HG03521 (cell line): ENCODE measurements around the gene VAV1.
"Not testable (repeated sequence)": the region's sequence is repeated elsewhere in the genome, so short reads cannot be mapped to it uniquely, and the experiment has no call there.

Experiments used
- ATAC-seq: cut with Tn5 transposase; IDR thresholded peaks from one replicate; pipeline ENCODE4 v1.9.1; 2021; ENCODE audit warnings: mild to moderate bottlenecking, moderate library complexity; ENCODE audit not compliant: unreplicated experiment

The VAV1 gene

DNA sequence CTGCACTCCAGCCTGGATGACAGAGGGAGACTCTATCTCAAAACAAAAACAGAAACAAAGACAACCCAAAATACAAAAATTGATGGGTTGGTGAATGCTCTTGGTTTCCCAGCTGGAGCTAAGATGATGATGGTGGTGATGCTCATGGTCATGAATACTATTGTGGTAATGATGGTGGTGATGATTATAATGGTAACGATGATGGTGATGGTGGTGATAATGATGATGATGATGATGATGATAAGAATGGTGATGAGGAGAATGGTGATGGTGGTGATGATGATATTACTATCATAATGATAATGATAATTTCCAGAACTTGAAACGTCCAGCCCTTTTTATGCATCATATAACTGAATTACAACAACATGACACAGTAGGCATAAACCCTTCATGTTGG lies 40.1 kb downstream of the VAV1 start:
- no peak for ATAC-seq

DNA sequence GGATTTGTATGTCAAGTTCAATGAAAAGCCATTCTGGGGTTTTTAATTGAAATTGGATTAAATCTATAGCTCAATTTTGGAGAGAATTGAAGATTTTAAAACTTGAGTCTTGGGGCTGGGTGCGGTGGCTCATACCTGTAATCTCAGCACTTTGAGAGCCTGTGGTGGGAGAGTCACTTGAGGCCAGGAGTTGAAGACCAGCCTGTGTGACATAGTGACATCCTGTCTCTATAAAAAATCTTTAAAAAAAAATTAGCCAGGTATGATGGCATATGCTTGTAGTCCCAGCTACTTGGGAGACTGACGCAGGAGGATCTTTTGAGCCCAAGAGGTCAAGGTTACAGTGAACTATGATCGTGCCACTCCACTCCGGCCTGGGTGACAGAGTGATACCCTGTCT lies 41.2 kb downstream of the VAV1 start:
- no peak for ATAC-seq

DNA sequence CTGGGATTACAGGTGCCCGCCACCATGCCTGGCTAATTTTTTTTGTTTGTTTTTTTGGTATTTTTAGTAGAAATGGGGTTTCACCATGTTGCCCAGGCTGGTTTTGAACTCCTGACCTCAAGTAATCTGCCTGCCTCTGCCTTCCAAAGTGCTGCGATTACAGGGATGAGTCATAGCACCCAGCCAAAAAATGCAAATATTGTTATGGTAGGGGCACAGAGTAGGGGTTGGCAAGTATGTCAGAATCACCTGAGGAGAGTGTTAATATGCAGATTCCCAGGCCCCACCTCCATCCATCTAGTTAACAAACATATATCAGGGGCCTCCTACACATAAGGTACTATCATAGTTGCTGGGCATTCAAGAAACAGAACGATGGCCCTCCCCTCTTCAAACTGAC lies 44.7 kb downstream of the VAV1 start:
- ATAC-seq: no peak

DNA sequence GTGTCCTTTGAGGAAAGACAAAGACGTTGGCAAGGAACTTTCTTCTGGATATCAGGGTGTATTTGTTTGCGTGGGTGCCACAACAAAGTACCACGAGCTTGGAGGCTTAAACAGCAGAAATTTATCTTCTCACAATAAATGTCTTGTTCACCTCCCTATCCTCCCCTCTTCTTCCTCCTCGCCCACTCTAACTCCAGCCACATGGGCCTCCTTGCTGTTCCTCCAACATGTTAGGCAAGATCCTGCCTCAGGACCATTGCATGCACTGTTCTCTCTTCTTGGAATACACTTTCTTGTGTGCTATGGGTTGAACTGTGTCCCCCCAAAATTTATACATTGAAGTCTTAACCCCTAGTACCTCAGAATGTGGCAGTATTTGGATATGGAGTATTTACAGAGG lies 45.7 kb downstream of the VAV1 start:
- ATAC-seq: no peak

DNA sequence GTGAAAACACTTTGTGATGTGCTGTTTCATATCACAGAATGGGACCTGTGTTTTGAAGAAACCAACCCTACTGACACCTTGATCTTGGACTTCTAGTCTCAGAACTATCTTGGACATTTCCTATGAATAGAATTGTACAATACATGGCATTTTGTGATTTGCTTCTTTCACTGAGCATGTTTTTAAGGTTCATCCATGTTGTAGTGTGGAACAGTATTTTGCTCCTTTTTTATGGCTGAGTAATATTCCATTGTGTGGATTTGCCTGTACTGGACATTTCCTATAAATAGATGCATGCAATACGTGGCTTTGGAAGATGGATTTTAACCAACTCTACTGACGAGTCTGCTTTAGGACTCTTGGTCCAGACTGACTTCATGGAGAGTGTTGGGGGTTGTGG lies 46.8 kb downstream of the VAV1 start:
- ATAC-seq: no peak

DNA sequence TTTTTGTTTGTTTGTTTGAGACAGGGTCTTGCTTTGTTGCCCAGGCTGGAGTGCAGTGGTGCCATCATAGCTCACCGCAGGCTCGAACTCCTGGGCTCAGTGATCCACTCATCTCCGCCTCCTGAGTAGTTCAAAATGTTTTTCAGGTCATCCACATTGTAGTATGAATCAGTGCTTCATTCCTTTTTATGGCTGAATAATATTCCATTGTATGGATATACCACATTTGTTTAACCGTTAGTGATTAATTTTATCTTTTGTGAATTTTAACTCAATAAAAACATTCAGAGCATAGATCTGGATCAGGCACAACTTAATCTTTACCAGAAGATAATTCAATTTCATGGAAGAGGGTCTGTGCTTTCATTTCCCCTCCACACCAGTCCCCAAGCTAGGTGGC lies 47.7 kb downstream of the VAV1 start:
- no peak for ATAC-seq

DNA sequence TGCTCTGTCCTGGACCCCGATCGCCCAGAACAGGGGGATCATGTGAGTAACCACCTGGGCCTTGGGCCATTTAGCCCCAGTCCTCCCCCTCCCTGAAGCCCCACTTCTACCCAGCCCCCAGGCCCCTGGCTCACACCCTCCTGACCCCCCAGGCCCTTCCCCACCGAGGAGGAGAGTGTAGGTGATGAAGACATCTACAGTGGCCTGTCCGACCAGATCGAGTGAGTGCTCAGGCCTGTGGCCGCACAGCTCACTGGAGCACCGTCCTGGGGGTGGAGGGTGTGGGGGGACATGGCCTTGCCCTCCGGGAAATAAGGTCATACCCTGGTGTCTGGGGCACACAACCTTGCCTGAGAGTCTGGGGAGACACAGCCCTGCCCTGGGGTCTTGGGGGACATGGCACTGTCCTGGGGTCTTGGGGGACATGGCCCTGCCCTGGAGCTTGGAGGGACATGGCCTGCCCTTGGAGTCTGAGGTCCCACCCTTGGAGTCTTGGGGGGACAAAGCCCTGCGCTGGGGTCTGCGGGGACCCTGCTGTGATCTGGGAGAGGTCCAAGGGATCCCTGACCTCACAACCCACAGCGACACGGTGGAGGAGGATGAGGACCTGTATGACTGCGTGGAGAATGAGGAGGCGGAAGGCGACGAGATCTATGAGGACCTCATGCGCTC lies 49.3 kb downstream of the VAV1 start:
- no peak for ATAC-seq

DNA sequence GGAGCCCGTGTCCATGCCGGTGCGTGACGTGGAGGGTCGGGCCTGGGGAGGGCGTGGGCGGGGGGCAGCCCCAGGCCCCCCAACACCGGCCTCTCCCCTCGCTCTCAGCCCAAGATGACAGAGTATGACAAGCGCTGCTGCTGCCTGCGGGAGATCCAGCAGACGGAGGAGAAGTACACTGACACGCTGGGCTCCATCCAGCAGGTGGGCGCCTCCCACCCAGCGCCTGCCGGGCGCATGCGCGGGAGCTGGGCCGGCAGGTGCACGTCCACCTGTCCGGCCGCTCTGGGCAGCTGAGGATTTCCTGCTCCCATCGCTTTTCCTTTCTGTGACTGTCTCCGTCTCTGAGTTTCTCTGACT lies 49.8 kb downstream of the VAV1 start:
- ATAC-seq: no peak

DNA sequence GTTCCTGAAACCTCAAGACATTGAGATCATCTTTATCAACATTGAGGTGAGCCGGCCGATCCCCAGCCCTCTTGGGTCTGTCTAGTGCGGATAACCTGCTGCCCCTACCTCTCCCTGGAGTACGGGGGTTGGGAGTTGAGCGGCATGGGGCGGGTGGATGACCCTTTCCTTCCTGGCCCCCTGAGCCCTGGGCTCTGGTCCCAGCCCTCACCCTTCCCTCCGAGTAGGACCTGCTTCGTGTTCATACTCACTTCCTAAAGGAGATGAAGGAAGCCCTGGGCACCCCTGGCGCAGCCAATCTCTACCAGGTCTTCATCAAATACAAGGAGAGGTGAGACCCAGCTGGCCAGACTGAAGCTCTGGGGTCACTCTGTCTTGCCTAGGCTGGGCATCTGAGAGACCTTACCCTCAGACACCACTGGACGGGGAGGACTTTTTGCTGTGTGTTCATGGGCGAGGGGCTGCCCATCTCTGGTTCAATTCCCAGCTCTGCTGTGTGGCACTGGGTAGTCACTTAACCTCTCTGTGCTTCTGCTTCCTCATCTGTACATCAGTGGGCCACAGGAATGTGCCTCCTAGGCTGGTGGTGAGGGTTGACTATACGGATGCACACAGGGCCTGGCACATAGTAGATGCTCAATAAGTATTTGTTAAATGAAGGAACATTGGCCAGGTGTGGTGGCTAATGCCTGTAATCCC lies 52.7 kb downstream of the VAV1 start:
- no peak for ATAC-seq

DNA sequence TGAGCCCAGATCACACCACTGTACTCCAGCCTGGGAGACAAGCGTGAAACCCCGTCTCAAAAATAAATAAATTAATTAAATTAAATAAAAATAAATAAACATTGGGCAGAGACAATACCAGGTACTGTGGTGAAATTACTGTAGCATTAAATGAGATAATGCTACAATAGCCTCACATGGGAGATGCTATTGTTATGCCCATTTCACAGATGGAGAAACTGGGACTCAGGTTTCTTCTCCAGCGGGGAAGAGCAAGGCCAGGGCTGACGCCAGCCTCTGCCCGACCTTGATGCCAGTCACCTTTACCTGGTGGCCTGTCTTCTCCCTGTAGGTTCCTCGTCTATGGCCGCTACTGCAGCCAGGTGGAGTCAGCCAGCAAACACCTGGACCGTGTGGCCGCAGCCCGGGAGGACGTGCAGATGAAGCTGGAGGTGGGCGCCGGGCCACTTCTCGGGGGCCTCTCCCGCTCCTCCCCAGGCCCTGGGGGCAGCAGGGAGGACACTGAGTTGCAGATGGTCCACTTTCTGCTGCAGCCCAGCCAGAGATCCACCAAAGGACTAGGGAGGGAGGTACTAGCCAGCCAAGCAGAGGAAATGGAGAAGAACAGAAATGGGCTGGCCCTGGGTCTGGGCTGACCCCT lies 53.9 kb downstream of the VAV1 start:
- no peak for ATAC-seq

DNA sequence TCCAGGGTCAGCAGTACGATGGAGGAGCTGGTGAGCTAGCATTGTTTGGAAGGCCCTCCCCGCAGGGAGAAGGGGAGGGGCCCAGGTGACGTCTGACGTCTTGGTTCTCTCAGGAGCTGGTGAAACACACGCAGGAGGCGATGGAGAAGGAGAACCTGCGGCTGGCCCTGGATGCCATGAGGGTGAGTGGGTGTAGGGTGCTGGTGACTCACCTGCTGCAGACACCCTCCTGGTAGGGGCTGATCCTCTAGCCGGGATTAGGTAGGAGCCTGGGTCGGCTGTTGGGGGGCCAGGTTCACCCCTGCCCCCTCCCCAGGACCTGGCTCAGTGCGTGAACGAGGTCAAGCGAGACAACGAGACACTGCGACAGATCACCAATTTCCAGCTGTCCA lies 55.8 kb downstream of the VAV1 start:
- no peak for ATAC-seq

DNA sequence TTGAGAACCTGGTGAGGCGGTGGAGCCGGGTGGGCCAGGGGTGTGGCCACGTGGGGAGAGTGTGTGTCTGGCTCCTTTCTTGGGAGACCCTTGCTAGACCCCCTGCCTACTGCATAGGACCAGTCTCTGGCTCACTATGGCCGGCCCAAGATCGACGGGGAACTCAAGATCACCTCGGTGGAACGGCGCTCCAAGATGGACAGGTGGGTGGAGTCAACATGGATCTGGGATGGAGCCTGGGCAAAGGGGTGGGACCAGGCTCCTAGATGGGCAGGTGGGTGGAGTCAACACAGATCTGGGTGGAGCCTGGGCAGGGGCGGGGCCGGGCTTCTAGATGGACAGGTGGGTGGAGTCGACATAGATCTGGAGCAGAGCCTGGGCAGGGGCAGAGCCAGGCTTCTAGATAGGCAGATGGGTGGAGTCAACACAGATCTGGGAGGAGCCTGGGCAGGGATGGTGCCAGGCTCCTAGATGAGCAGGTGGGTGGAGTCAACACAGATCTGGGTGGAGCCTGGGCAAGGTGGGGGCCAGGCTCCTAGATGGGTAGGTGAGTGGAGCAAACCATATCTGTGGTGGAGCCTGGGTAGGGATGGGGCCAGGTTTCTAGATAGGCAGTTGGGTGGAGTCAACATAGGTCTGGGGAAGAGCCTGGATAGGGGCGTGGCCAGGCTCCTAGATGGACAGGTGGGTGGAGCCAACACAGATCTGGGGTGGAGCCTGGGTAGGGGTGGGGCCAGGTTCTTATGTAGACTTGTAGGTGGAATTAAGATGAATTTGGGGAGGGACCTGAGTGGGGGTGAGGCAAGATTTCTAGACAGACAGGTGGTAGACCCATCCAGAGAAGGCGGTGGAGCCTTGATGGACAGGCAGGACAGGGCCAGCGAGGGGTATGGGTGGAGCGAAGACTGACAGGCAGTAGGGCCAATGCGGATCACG lies 56.5 kb downstream of the VAV1 start:
- ATAC-seq: no peak

DNA sequence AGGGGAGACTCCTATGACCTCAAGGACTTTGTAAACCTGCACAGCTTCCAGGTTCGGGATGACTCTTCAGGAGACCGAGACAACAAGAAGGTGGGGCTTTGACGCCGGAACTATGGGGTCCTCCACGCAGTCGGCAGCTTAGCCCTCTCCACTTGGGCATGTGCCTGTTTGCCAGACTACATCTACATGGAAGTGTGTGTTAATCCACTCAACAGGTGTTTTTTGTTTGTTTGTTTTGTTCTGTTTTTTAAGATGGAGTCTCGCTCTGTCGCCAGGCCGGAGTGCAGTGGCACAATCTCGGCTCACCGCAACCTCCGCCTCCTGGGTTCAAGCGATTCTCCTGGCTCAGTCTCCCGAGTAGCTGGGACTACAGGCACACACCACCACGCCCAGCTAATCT lies 57.3 kb downstream of the VAV1 start:
- not testable (repeated sequence) for ATAC-seq

DNA sequence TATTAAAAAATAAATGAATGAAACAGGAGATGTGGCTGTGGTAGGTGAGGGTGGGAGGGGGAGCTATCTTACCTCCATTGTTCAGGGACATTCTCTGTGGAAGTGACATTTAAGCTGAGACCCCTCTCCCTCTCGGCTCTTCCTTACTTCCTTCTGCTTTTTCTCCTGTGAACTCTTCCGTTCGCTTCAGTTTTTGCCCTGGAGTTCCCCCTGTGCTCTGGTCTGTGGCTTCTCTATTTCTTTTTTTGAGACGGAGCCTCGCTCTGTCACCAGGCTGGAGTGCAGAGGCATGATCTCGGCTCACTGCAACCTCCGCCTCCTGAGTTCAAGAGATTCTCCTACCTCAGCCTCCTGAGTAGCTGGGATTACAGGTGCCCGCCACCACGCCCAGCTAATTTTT lies 58.6 kb downstream of the VAV1 start:
- not testable (repeated sequence) for ATAC-seq

DNA sequence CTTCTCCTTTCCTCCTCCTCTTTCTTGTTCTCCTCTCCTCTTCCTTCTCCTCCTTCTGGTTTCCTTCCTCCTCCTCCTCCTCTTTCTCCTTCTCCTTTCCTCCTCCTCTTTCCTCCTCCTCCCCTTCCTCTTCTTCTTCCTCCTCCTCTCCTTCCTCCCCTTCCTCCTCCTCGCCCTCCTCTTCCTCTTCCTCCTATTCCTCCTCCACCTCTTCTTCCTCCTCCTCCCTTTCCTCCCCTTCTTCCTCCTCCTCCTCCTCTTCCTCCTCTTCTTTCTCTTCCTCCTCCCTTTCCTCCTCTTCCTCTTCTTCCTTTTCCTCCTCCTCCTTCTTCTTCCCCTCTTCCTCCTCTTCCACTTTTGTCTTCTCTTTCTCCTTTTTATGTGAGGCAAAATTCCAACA lies 59.9 kb downstream of the VAV1 start:
- ATAC-seq: no peak

DNA sequence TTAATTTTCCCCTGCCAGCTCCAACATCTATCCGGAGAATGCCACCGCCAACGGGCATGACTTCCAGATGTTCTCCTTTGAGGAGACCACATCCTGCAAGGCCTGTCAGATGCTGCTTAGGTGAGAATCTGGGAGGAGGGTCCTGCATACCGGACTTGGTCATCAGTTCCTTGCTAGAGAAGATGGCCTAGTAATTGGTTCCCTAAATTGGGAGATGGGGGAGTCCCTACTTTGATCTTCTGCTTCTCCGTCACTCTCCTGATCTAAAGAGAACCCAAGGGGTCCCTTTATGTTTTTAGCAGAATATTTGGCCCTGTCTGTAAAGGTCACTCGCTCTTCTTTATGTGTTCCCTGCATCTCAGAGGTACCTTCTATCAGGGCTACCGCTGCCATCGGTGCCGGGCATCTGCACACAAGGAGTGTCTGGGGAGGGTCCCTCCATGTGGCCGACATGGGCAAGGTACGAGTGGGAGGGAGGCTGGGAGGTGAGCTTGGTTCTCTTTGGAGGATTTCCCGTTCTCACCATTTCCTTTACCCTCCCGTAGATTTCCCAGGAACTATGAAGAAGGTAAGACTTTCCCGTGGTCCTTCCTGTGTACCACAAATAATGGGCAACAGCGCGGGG lies 60.8 kb downstream of the VAV1 start:
- ATAC-seq: no peak

DNA sequence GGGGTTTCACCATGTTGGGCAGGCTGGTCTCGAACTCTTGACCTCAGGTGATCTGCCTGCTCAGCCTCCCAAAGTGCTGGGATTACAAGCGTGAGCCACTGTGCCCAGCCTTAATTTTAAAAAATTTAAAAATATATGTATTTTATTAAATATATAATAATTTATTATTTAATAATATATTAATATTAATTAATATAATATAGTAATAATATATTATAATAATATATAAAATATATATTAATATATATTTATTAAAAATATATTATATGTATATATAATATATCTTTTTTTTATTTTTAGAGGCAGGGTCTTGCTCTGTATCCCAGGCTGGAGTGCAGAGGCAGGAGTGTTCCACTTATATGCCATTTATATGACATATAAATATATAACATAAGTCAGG lies 61.9 kb downstream of the VAV1 start:
- ATAC-seq: no peak

DNA sequence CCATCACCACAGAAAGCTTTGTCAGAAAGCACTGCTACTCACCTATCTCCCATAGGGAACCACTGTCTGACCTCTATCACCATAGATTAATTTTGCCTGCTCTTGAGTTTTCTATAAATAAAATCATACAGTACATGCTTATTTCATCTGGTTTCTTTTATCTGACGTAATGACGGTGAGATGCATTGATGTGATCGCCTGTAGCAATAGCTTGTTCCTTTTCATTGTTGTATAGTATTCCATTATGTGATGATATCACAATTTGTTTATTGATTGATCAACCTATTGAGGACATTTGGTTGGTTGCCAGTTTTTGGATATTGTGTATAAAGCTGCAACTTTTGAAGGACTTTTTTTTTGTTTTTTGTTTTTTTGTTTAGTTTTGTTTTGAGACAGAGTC lies 63.0 kb downstream of the VAV1 start:
- ATAC-seq: no peak

DNA sequence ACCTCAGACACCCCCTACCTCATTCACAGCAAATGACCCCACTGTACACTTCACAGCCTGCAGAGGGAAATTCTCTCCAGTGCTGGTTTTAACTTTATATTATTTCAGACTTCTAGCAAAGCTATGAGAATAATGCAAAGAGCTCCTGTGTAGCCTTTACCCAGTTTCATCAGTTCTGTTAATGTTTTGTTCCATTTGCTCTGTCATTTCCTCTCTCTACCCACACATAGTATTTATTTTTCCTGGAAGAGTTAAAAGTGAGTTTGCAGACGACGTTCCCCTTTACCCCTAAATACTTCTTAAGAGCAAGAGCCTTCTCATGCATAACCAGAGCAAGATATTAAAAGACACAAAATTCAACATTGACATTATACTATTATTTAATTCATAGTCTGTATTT lies 65.0 kb downstream of the VAV1 start:
- no peak for ATAC-seq

DNA sequence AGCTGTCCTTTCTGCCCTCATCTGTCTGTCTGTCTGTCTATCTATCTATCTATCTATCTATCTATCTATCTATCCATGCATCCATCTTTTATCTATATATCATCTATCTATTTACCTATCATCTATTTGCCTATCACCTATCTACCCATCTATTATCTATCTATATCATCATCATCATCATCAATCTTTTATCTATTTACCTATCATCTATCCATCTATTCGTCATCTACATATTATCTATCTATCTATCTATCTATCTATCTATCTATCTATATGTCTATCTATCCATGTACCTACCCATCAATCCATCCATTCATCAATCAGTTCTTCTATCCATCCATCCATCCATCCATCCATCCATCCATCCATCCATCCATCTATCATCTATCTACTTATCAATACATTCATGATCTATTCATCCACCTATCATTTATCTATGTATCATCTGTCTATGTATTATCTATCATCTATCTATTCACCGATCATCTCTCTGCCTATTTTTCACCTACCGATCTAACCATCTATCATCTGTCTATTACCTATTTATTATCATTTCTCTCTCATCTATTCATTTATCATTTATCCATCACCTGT lies 65.7 kb downstream of the VAV1 start:
- ATAC-seq: no peak
